GM21360 (cell line): ENCODE data around the gene SULT1C4.

Source experiments
- ATAC-seq: cut with Tn5 transposase; IDR thresholded peaks from one replicate; pipeline ENCODE4 v1.9.1; 2021; ENCODE audit warnings: mild to moderate bottlenecking, moderate library complexity; ENCODE audit not compliant: unreplicated experiment

The SULT1C4 gene

GRCh38 chr2:108369153-108369552 is 8.6 kb upstream of the SULT1C4 start:
- no peak for ATAC-seq

DNA sequence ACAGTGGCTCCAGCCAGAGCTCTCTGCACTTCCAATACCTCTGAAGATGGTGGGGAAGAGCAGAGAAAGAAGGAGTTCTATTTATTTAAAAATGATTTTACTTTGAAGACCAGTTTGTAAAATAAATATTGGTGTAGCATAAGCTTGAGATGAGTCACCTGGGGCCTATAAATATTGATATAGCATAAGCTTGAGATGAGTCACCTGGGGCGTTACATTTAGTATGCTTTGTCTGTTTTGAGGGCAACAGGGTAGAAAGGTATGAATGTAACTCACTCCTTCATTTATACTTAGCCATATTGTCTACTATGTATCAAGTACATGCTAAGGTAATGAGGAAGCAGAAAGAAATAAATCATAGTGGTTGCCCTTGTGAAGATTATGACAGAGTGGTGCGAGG is 7.7 kb upstream of the SULT1C4 start:
- no peak for ATAC-seq

DNA sequence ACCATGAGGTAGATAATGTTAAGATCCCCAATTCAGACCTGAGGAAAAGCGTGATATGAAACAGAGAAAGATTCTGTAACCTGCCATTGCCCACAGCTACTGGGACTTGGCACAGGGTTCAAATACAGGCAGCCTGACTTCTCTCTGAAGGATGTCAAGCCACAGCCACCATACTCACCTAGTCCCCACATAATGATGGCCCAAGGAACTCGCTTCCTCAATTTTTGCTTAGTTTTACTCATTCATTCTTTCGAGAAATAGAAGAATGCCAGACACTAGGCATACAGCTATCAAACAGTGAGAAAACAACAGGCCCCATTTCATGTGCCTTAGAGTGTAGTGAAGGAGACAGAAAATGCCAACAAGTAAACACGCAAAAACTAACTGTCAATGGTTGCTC is 980 bp upstream of the SULT1C4 start:
- no peak for ATAC-seq

DNA sequence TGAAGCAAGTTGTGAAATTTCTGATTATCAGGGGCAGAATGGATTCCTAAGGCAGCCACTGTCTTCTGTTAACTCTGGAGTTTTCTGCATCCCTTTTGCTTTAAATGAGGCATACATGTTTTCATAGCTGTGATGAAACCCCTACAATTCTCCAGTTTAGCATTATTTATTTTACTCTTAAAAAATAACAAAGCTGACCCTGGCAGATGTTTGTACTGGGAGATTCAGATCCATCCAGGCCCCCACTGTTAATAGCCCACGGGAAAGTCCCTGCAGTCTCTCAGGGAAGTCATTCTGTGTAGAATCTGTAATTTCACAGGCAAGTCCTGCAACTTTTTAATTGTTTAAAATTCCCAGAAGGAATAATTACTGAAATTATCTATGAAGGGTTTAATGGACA is 353 bp upstream of the SULT1C4 start:
- no peak for ATAC-seq

- no peak for ATAC-seq
Observed at GRCh38 chr2:108378851-108379250, 1.1 kb downstream of the SULT1C4 start.

DNA sequence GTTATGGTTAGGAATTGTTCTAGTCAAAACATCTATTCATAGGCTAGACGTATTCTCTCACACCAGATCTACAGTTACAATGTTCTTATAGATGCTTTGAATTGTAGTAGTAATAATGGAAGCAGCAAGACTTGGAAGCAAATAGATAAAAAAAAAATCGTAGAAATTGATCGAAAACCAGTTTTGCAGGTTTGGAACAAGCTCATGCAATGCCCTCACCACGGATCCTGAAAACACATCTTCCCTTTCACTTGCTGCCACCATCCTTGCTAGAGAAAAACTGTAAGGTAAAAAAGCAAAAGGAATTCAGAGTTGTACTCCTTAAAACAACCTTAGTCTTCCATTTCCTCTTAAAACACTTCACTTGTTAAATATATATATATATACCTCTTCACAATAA is 4.4 kb downstream of the SULT1C4 start:
- no peak for ATAC-seq

DNA sequence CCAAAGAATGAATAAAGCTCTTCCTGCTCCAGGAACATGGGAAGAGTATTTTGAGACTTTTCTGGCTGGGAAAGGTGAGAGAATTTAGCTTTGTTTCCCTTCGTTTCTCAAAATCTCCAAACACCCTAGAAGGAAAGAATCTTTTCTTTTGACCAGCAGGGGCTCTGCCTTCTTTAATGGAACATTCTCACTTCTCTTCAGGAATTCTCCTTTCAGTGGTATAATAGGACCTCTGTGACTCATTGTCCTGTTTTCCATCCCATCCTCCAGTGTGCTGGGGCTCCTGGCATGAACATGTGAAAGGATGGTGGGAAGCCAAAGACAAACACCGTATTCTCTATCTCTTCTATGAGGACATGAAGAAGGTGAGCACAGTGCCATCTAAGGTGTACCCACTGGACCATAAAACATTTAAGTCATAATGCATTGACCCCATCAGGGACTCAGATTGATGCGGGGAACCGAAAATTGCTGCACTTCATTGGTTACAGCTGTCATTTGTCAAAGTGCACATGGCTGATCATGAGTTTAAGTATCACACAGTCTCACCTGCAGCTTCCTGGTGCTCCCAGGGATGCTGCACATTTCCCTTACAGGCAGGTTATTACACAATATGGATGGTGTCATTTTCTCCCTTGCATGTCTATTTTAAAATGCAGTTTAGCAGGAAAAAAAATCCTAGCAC is 5.5 kb downstream of the SULT1C4 start:
- no peak for ATAC-seq

- ATAC-seq: no peak
Observed at GRCh38 chr2:108384662-108385393, 7.1 kb downstream of the SULT1C4 start.

DNA sequence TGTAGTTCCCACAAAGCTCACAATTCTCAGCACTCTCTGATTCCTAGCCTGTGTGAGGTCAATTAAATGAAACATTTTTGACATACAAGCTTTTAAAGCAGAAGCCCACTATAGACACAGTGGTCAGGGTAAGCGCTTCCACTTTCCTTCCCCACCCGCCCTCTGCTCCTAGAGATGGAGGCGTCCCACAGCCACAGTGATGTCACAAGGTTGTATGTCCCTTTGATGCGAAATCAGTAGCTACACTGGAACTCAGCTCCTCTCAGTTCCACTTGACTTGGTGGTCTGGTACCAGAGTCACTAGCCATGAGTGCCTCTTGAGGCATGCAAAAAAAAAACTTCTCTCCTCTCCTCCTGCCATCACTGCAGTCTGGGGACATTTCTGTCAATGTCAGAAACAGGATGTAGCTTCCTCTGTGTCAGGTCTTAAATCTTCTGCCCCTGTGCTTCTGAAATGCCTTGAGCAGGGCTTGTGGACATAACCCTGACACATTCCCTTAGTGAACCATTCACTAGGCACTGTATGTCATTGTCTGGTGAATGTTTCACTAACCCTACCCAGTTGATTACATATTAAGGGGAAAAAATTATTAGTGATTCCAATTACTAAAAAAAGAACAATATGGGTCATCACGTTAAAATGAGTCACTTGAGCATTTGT is 7.8 kb downstream of the SULT1C4 start:
- no peak for ATAC-seq

DNA sequence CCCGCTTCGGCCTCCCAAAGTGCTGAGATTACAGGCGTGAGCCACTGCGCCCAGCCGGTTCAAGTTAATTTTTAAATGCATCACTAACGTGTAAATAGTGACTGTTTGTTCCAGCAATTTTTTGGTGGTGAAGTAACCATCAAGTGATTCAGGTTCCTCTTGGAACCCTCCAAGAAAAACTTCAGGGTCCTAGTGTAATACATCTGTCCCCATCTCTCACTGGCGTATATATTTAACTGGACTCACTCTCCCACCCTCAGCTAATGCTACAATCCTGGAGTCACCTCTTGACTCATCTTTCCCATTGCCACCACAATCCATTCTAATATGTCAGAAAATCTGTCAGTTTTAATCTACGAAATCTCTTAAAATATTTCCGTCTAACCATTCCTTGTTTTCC is 10.3 kb downstream of the SULT1C4 start:
- ATAC-seq: no peak

GRCh38 chr2:108390340-108390739 is 12.6 kb downstream of the SULT1C4 start:
- no peak for ATAC-seq

DNA sequence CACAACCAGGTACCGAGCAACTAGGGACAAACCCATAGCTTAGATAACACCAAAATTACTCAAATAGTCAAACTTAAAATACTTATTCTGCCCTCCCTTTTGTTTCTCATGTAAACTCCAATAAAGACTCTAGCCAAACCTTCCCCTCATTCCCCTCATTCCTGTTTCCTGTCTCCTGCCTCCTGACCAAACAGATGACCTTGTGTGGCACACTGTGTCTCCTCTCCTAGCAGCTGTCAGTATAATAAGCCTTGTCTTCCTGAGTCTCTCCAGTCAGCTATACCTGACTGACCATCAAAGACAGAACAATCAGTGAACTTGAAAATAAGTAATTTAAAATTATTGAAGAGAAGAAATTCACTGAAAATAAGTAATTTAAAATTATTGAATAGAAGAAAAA is 14.3 kb downstream of the SULT1C4 start:
- no peak for ATAC-seq

DNA sequence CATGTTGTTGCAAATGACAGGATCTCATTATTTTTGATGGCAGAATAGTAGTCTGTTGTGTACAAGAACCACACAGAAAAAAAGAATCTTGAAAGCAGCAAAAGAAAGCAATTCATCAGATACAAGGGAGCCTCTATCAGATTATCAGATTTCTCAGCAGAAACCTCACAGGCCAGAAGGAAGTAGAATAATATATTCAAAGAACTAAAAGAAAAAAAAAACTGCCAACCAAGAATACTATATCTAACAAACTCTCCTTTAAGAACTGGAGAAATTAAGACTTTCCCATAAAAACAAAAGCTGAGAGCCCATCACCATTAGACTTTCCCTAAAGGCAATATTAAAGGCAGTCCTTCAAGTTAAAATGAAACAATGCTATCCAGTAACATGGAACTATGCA is 15.4 kb downstream of the SULT1C4 start:
- ATAC-seq: no peak

GRCh38 chr2:108395155-108395554 is 17.4 kb downstream of the SULT1C4 start:
- ATAC-seq: no peak

- ATAC-seq: no peak
Observed at GRCh38 chr2:108396845-108397244, 19.1 kb downstream of the SULT1C4 start.

DNA sequence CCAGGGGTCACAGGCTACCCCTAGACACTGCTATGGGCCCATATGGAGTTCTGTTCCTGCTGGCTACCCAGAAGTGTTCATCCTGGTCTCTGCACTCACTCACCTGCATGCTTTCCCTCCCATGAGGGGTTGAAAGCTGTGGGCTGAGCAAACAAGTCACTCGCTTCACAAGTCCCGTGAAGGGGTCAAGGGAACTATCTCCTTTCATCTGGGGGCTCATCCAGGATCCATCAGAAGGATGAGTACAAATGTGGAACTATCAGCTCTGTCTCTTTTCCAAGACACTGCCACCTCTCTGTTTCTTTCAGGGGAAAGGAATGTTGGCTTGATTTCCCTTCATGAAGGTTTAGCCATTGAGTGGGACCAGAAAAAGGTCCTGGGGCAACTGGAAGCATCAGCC is 21.7 kb downstream of the SULT1C4 start:
- ATAC-seq: no peak

GRCh38 chr2:108401800-108402199 is 24.0 kb downstream of the SULT1C4 start:
- ATAC-seq: no peak

DNA sequence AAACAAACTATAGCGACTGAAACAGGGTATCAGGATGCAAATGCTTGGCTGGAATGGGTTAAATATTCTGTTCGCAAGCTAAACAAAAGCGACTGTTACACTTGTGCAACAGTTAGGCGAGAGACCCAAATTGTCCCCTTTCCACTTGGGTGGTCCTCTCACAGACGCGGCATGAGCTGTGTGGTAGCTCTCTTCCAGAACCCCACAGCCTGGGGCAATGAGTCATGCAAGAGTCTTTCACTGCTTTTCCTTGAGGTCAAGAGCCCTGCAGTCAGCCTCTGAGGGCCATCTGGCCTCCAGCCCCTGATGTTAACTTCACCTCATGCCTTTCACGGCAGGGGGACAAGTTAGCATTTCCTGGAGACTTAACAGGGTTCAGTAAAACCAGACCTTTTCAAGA is 25.7 kb downstream of the SULT1C4 start:
- ATAC-seq: no peak

DNA sequence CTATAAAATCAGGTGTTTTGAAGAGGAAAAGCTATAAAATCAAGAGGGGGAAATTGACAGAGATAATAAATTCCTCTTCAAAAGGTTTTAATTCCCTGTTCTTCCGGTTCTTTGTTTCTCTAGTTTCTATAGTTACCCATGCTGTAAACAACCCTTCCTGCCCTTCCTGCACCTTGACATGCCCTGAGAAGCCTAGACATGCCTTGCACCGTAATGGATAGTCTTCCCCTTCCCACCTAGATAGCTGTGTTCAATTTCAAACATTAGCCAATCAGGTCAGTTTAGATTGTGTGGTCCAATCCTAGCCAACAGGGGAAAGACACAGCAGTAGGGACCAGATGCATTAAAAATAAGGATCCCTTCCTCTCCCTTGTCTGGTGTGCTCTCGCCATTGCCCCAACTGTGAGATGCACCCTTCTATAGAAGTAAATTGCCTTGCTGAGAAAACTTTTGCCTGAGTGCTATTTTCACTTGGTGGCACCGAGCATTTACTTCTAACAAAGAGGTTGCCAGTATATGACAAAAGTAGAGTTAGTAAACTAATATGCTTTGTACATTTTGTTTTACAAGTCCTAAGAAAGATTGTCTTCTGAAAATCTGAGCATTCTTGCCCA is 27.1 kb downstream of the SULT1C4 start:
- no peak for ATAC-seq

GRCh38 chr2:108407864-108408729 is 30.3 kb downstream of the SULT1C4 start:
- peak; percentile 66 for ATAC-seq

DNA sequence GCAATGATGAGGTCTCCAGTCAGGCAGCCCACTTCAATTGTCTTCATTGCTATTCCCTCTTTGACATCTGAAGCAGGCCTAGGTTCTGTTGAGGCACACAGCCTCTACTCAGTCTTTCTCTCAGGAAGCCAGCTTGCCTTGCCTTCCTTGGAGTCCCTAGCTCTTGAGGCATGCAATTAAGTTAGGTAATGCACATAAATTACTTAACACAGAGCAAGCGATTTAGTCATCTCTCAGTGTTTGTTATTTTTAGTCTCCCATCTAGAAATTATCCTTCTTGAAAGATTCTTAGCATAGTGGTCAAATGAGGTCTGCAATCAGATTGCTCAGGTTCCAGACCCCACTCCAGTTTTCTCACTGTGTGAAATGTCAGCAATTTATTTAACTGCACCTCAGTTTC is 32.0 kb downstream of the SULT1C4 start:
- no peak for ATAC-seq
